ENCODE data around the gene SLC22A1.

SLC22A1 gene

DNA sequence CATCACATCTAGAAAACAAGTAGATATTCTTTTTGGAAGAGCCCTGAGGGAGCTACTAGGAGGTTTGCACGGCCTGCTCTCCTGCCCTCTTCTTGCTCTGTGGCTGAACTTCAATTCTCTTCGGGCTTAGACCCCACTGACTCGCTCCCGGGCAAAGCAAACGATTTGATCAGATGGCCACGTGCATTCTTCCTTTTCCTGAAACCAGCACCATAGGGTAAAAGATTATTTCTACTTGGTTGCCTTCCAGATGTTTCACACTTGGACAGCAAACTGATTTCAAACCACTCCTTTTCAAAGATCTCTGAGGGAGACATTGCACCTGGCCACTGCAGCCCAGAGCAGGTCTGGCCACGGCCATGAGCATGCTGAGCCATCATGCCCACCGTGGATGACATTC lies at the start of gene SLC22A1:
Gene SLC22A1, plus strand, starts transcription at position 258 of the 400 bp plus-strand sequence. Its CDS starts 121 bp downstream, at position 379.
- Histone ChIP-seq H3K27me3 (ENCODE audit: control insufficient read depth in 1 of 2, insufficient read depth in 2 of 2, low read length in 2 of 2) (peaks cover 0 to 3% of the 10 kb centered on the region in 2 donors), H3K4me1 (ENCODE audit: control insufficient read depth, insufficient read depth, low read length) (no peaks in the 10 kb centered on the region), H3K27ac (ENCODE audit: low read length) (no peak within 1 kb of the TSS), H3K36me3 (ENCODE audit: control insufficient read depth in 2 of 2, insufficient read depth in 2 of 2, low read length in 2 of 2) (peaks cover 0 to 4% of the 10 kb centered on the region in 2 donors), H3K9me3 (ENCODE audit: control insufficient read depth in 2 of 2, low read length in 2 of 2) (no peaks in the 10 kb centered on the region), H3K4me3 (ENCODE audit: low read length in 2 of 2) (no peak within 1 kb of the TSS), H3K9ac (ENCODE audit: low read length in 2 of 2) (no peak within 1 kb of the TSS)

DNA sequence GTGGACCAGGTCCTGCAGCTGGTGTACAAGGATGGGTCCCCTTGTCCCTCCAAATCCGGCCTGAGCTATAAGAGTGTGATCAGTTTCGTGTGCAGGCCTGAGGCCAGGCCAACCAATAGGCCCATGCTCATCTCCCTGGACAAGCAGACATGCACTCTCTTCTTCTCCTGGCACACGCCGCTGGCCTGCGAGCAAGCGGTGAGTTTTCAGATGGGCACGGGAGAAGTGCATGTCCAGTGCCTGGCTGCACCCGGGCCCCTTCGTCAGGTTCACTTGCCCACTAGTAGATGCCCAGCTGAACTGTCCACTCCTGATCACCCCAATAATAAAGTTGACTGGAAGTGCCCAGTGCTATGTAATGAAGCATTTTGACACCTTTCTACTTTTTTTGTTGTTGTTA lies 48.3 kb upstream of the SLC22A1 start:
- Histone ChIP-seq H3K4me1 (ENCODE audit: control insufficient read depth, insufficient read depth, low read length) (no peaks in the 10 kb centered on the region), H3K27ac (ENCODE audit: low read length) (no peak overlapping the region), H3K9ac (ENCODE audit: low read length in 2 of 2) (no peak overlapping the region), H3K9me3 (ENCODE audit: control insufficient read depth in 2 of 2, low read length in 2 of 2) (no peaks in the 10 kb centered on the region), H3K27me3 (ENCODE audit: control insufficient read depth in 1 of 2, insufficient read depth in 2 of 2, low read length in 2 of 2) (no peaks in the 10 kb centered on the region), H3K36me3 (ENCODE audit: control insufficient read depth in 2 of 2, insufficient read depth in 2 of 2, low read length in 2 of 2) (peaks cover 56 to 70% of the 10 kb centered on the region in 2 donors), H3K4me3 (ENCODE audit: low read length in 2 of 2) (no peak overlapping the region)

DNA sequence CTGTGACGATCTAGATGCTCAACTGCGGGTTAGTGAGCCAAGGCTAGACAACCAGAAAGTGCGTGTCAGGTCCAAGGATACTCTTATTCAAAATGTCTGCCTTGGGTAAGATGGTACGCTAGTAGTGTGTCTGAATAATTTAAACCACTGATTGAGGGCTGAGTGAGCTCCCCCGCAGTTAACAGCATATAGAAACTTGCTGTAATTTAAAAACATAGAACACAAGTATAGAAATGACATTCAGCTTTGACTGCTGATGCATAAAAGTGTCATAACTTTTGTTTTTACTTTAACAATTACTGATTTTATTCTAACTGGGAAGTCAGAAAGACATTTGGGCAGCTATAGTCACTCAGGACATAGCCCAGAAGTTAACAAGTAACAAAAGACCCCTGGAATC lies 45.6 kb upstream of the SLC22A1 start:
- Histone ChIP-seq H3K36me3 (ENCODE audit: control insufficient read depth in 2 of 2, insufficient read depth in 2 of 2, low read length in 2 of 2) (peaks cover 51 to 70% of the 10 kb centered on the region in 2 donors), H3K9ac (ENCODE audit: low read length in 2 of 2) (no peak overlapping the region), H3K9me3 (ENCODE audit: control insufficient read depth in 2 of 2, low read length in 2 of 2) (no peaks in the 10 kb centered on the region), H3K4me3 (ENCODE audit: low read length in 2 of 2) (no peak overlapping the region), H3K27me3 (ENCODE audit: control insufficient read depth in 1 of 2, insufficient read depth in 2 of 2, low read length in 2 of 2) (no peaks in the 10 kb centered on the region), H3K27ac (ENCODE audit: low read length) (no peak overlapping the region), H3K4me1 (ENCODE audit: control insufficient read depth, insufficient read depth, low read length) (no peaks in the 10 kb centered on the region)

DNA sequence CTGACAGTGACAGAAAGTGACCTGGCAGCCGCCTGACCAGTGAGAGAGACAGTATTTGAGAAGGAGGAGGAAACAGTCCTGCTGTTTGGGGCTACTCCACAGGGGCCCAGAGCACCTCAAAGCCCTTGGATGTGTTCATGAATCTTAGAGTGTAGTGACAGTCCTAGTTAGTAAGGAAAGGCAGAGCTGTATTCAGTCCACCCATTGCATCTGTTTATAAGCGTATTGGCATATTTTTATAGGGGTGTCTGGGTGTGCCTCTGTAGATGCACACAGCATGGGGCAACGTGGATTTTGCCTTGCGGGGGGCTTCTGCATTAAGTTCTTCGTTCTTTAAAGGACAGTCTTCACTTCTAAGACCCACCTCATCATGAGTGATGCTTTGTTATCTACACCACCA lies 44.6 kb upstream of the SLC22A1 start:
- Histone ChIP-seq H3K36me3 (ENCODE audit: control insufficient read depth in 2 of 2, insufficient read depth in 2 of 2, low read length in 2 of 2) (peaks cover 50 to 70% of the 10 kb centered on the region in 2 donors), H3K9me3 (ENCODE audit: control insufficient read depth in 2 of 2, low read length in 2 of 2) (no peaks in the 10 kb centered on the region), H3K27ac (ENCODE audit: low read length) (no peak overlapping the region), H3K4me1 (ENCODE audit: control insufficient read depth, insufficient read depth, low read length) (no peaks in the 10 kb centered on the region), H3K27me3 (ENCODE audit: control insufficient read depth in 1 of 2, insufficient read depth in 2 of 2, low read length in 2 of 2) (no peaks in the 10 kb centered on the region), H3K9ac (ENCODE audit: low read length in 2 of 2) (no peak overlapping the region), H3K4me3 (ENCODE audit: low read length in 2 of 2) (no peak overlapping the region)

DNA sequence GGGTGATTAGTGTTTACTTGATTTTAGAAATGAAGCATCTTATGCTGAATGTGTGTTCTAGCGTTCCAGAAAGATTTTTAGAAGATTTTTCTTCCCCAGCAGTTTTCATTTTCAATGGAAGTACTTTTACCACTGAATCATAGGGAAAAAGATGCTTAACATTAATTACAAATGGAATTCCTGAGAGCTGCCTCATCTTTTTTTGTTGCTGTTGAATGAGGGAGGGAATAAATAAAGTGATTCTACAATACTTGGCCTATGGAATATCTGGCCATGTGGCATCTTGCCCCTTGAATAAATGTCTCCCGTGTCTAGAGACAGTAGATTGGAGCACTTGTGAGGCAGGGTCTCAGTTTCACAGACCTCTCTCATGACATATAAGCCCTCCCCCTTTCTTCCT lies 44.1 kb upstream of the SLC22A1 start:
- Histone ChIP-seq H3K9ac (ENCODE audit: low read length in 2 of 2) (no peak overlapping the region), H3K27me3 (ENCODE audit: control insufficient read depth in 1 of 2, insufficient read depth in 2 of 2, low read length in 2 of 2) (no peaks in the 10 kb centered on the region), H3K9me3 (ENCODE audit: control insufficient read depth in 2 of 2, low read length in 2 of 2) (no peaks in the 10 kb centered on the region), H3K27ac (ENCODE audit: low read length) (no peak overlapping the region), H3K36me3 (ENCODE audit: control insufficient read depth in 2 of 2, insufficient read depth in 2 of 2, low read length in 2 of 2) (peaks cover 46 to 65% of the 10 kb centered on the region in 2 donors), H3K4me1 (ENCODE audit: control insufficient read depth, insufficient read depth, low read length) (no peaks in the 10 kb centered on the region), H3K4me3 (ENCODE audit: low read length in 2 of 2) (no peak overlapping the region)

DNA sequence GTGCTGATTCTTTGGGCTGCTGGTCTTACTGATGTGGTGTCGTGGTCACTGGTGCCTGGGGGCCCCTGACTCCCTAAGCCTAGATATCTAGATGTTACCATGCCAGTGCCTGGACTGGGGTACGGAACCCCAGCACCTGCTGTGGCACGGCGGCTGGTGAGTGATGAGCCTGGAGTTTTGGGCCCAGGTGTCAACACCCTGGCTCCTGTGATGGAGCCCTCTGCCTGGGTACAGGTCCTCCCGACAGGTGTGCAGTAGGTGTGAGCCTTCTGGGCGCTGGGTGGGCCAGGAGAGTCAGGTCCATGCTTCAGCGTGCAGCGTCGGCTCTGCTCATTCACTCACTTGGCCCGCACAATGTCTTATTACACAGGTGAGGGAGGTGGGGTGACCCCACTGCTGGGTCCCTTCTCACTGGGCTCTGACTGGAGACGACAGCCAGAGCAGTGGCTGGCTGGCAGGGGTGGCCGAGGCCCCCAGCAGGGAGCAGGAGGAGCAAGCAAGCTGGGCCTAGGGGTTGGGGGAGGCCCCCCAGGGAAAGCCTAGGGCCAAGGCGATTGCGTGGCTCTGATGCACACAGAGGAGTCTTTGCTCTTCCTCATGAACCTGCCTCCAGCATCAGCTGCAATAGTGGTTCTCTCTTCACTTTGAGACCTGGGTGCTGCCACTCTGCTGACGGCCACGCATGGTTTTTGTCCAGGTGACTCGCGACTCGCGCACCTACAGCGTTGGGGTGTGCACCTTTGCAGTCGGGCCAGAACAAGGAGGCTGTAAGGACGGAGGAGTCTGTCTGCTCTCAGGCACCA lies 42.5 kb upstream of the SLC22A1 start:
- Histone ChIP-seq H3K4me1 (ENCODE audit: control insufficient read depth, insufficient read depth, low read length) (no peaks in the 10 kb centered on the region), H3K27me3 (ENCODE audit: control insufficient read depth in 1 of 2, insufficient read depth in 2 of 2, low read length in 2 of 2) (no peaks in the 10 kb centered on the region), H3K4me3 (ENCODE audit: low read length in 2 of 2) (no peak overlapping the region), H3K9ac (ENCODE audit: low read length in 2 of 2) (no peak overlapping the region), H3K9me3 (ENCODE audit: control insufficient read depth in 2 of 2, low read length in 2 of 2) (no peaks in the 10 kb centered on the region), H3K36me3 (ENCODE audit: control insufficient read depth in 2 of 2, insufficient read depth in 2 of 2, low read length in 2 of 2) (peaks cover 39 to 60% of the 10 kb centered on the region in 2 donors), H3K27ac (ENCODE audit: low read length) (no peak overlapping the region)

DNA sequence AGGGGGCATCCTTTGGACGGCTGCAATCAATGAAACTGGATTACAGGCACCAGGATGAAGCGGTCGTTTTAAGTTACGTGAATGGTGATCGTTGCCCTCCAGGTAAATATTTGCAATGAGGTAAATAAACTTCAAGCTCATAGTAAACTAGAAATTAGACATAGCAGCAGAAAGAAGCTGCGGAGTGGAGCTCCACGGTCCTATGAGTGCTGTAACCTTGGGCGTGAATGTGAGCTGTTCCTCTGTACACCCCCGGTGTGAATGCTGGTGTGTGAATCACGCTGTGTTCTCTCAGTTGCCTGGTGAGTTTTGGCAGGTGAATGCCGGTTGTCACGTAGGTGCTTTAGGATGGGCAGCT lies 42.0 kb upstream of the SLC22A1 start:
- H3K36me3 ChIP-seq (ENCODE audit: control insufficient read depth in 2 of 2, insufficient read depth in 2 of 2, low read length in 2 of 2), result peaks cover 45 to 63% of the 10 kb centered on the region in 2 donors
- H3K4me3 ChIP-seq (ENCODE audit: low read length in 2 of 2), result no peak overlapping the region
- H3K4me1 ChIP-seq (ENCODE audit: control insufficient read depth, insufficient read depth, low read length), result no peaks in the 10 kb centered on the region
- H3K9me3 ChIP-seq (ENCODE audit: control insufficient read depth in 2 of 2, low read length in 2 of 2), result no peaks in the 10 kb centered on the region
- H3K27ac ChIP-seq (ENCODE audit: low read length), result no peak overlapping the region
- H3K9ac ChIP-seq (ENCODE audit: low read length in 2 of 2), result no peak overlapping the region
- H3K27me3 ChIP-seq (ENCODE audit: control insufficient read depth in 1 of 2, insufficient read depth in 2 of 2, low read length in 2 of 2), result no peaks in the 10 kb centered on the region

DNA sequence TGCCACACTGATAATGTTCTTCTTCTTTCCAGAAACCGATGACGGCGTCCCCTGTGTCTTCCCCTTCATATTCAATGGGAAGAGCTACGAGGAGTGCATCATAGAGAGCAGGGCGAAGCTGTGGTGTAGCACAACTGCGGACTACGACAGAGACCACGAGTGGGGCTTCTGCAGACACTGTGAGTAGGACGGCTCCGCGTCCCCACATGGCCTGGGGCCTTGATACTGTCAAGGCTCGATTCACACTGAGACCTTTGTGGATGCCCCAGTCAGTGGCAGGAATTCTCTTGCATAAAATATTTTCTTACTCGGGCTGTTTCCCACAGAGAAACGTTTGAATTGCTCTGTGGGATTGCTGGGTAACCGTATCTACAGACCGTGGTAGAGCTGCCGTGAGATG lies 41.5 kb upstream of the SLC22A1 start:
- peaks cover 49 to 64% of the 10 kb centered on the region in 2 donors for H3K36me3 ChIP-seq (ENCODE audit: control insufficient read depth in 2 of 2, insufficient read depth in 2 of 2, low read length in 2 of 2)
- no peaks in the 10 kb centered on the region for H3K4me1 ChIP-seq (ENCODE audit: control insufficient read depth, insufficient read depth, low read length)
- no peak overlapping the region for H3K4me3 ChIP-seq (ENCODE audit: low read length in 2 of 2)
- no peak overlapping the region for H3K9ac ChIP-seq (ENCODE audit: low read length in 2 of 2)
- H3K9me3 ChIP-seq (ENCODE audit: control insufficient read depth in 2 of 2, low read length in 2 of 2), result no peaks in the 10 kb centered on the region
- H3K27me3 ChIP-seq (ENCODE audit: control insufficient read depth in 1 of 2, insufficient read depth in 2 of 2, low read length in 2 of 2), result no peaks in the 10 kb centered on the region
- H3K27ac ChIP-seq (ENCODE audit: low read length), result no peak overlapping the region

DNA sequence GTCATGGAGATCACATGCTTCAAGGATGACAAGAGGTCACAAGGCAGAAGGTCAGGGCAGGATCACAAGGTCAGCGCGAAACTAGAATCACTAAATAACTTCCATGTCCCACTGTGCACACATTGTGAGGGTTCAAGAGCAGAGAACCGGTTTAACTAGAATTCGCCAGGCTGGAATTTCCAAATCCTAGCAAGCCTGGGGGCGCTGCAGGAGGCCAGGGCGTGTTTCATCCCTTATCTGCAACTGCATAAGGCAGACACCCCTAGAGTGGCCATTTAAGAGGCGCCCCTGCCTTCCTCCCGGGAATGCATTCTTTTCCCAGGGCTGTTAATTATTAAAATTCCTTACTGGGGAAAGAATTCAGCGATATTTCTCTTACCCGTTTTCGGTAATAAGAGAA lies 40.2 kb upstream of the SLC22A1 start:
- H3K4me1 ChIP-seq (ENCODE audit: control insufficient read depth, insufficient read depth, low read length), result no peaks in the 10 kb centered on the region
- no peaks in the 10 kb centered on the region for H3K27me3 ChIP-seq (ENCODE audit: control insufficient read depth in 1 of 2, insufficient read depth in 2 of 2, low read length in 2 of 2)
- H3K27ac ChIP-seq (ENCODE audit: low read length), result no peak overlapping the region
- H3K9me3 ChIP-seq (ENCODE audit: control insufficient read depth in 2 of 2, low read length in 2 of 2), result no peaks in the 10 kb centered on the region
- H3K36me3 ChIP-seq (ENCODE audit: control insufficient read depth in 2 of 2, insufficient read depth in 2 of 2, low read length in 2 of 2), result peaks cover 57 to 70% of the 10 kb centered on the region in 2 donors
- H3K4me3 ChIP-seq (ENCODE audit: low read length in 2 of 2), result no peak overlapping the region
- no peak overlapping the region for H3K9ac ChIP-seq (ENCODE audit: low read length in 2 of 2)

DNA sequence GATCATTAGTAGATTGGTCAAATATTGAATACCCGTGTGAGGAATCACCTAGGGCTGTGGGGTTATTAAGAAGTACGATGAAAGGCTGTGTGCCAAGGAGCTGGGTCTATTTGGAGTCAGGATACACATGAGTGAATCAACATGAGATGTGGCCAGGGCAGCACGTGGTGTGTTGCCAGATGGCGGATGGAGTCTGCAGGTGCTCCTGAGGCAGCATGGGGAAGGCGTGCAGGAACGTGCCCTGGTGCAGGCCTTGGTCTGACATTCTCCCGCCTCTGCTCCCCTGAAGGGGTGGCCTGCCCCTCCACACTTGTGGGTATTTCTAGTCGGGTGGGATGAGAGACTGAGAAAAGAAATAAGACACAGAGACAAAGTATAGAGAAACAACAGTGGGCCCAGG lies 39.0 kb upstream of the SLC22A1 start:
- Histone ChIP-seq H3K27me3 (ENCODE audit: control insufficient read depth in 1 of 2, insufficient read depth in 2 of 2, low read length in 2 of 2) (no peaks in the 10 kb centered on the region), H3K36me3 (ENCODE audit: control insufficient read depth in 2 of 2, insufficient read depth in 2 of 2, low read length in 2 of 2) (peaks cover 58 to 71% of the 10 kb centered on the region in 2 donors), H3K4me3 (ENCODE audit: low read length in 2 of 2) (no peak overlapping the region), H3K9me3 (ENCODE audit: control insufficient read depth in 2 of 2, low read length in 2 of 2) (no peaks in the 10 kb centered on the region), H3K27ac (ENCODE audit: low read length) (no peak overlapping the region), H3K4me1 (ENCODE audit: control insufficient read depth, insufficient read depth, low read length) (no peaks in the 10 kb centered on the region), H3K9ac (ENCODE audit: low read length in 2 of 2) (no peak overlapping the region)

DNA sequence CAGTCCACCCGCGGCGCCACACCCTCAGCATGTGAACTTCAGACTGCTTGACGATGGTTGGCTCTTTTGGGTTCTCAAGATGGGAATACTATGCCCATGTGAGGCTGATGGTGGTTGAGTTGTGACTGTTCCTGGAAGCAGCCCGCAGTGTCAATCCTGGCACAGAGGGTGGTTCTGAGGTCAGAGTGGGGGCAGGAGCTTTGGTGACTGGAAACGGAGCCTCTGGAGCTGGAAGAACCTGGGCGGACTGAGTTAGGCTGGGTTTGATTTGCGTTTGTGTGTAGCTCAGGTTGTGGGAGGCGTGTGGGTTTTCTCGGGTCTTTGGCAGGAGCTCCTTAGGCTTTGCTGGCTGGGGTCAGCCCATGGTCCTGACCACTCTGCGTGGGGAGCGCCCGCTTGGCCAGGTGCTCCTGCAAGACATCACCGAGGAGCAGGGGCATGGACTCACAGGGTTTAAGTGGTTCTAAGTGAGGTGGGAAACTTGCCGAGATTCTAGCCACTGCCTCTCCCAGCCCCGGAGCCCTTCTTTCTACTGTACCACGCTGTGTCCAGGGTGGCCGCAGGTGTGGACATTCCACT lies 37.3 kb upstream of the SLC22A1 start:
- Histone ChIP-seq H3K9ac (ENCODE audit: low read length in 2 of 2) (no peak overlapping the region), H3K4me3 (ENCODE audit: low read length in 2 of 2) (no peak overlapping the region), H3K9me3 (ENCODE audit: control insufficient read depth in 2 of 2, low read length in 2 of 2) (no peaks in the 10 kb centered on the region), H3K27ac (ENCODE audit: low read length) (no peak overlapping the region), H3K27me3 (ENCODE audit: control insufficient read depth in 1 of 2, insufficient read depth in 2 of 2, low read length in 2 of 2) (no peaks in the 10 kb centered on the region), H3K36me3 (ENCODE audit: control insufficient read depth in 2 of 2, insufficient read depth in 2 of 2, low read length in 2 of 2) (peaks cover 48 to 59% of the 10 kb centered on the region in 2 donors), H3K4me1 (ENCODE audit: control insufficient read depth, insufficient read depth, low read length) (peaks cover 8% of the 10 kb centered on the region)

Measured in stomach smooth muscle (tissue), 2 donors.